GM23338 (cell line): ENCODE measurements around the gene RMDN3. TPM values are rescaled to one million over a fixed set of nuclear protein-coding genes. Genes with fewer than 3 reads are reported as not detected.

ENCODE experiments used
- ATAC-seq: fragments of 200-7000 bp; cut with Tn5 transposase; 3 replicates; pipeline ENCODE4 v1.9.1; 2020
- DNase-seq: peaks from one replicate; pipeline ENCODE4 v3.0.0-alpha.2; 2015; ENCODE audit warnings: low spot score
- H2AFZ ChIP-seq: fragments of 200-600 bp; sonication (generic); 2 replicates; pipeline ENCODE4 v1.8.0; 2016; ENCODE audit warnings: antibody characterized with exemption, mild to moderate bottlenecking, moderate library complexity
- H3F3A ChIP-seq: fragments of 200-600 bp; sonication (generic); replicated peaks from 2 replicates; pipeline ENCODE4 v1.8.0; 2017; ENCODE audit warnings: antibody characterized with exemption, mixed run types, low read depth
- H3K27ac ChIP-seq: fragments of 200-600 bp; sonication (generic); 2 replicates; pipeline ENCODE4 v1.6.1; 2016; ENCODE audit warnings: low read depth
- H3K27me3 ChIP-seq: fragments of 200-600 bp; sonication (generic); 2 replicates; pipeline ENCODE4 v1.8.0; 2016; ENCODE audit warnings: mild to moderate bottlenecking, mixed run types, moderate library complexity; ENCODE audit not compliant: insufficient read depth
- H3K36me3 ChIP-seq: fragments of 200-600 bp; sonication (generic); 2 replicates; pipeline ENCODE4 v1.8.0; 2016; ENCODE audit warnings: mild to moderate bottlenecking; ENCODE audit not compliant: insufficient read depth
- H3K4me1 ChIP-seq: fragments of 200-600 bp; sonication (generic); 2 replicates; pipeline ENCODE4 v1.8.0; 2016; ENCODE audit warnings: mild to moderate bottlenecking, moderate library complexity; ENCODE audit not compliant: insufficient read depth
- H3K4me2 ChIP-seq: fragments of 200-600 bp; sonication (generic); 2 replicates; pipeline ENCODE4 v1.7.1; 2017; ENCODE audit warnings: mixed run types
- H3K4me3 ChIP-seq: fragments of 200-600 bp; sonication (generic); 2 replicates; pipeline ENCODE4 v1.6.1; 2016; ENCODE audit warnings: mixed run types
- H3K79me2 ChIP-seq: fragments of 200-600 bp; sonication (generic); replicated peaks from 2 replicates; pipeline ENCODE4 v1.8.0; 2017; ENCODE audit warnings: mild to moderate bottlenecking; ENCODE audit not compliant: insufficient read depth
- H3K9me2 ChIP-seq: fragments of 200-600 bp; sonication (generic); 2 replicates; pipeline ENCODE4 v1.8.0; 2017; ENCODE audit not compliant: insufficient read depth
- H4K20me1 ChIP-seq: fragments of 200-600 bp; sonication (generic); replicated peaks from 2 replicates; pipeline ENCODE4 v1.8.0; 2017; ENCODE audit warnings: mild to moderate bottlenecking; ENCODE audit not compliant: insufficient read depth
- H3K27ac Mint-ChIP-seq: 2 replicates; pipeline ENCODE4 v1.8.0; 2020; ENCODE audit warnings: inconsistent platforms, mild to moderate bottlenecking, moderate library complexity, mixed read lengths
- H3K27me3 Mint-ChIP-seq: 3 replicates; pipeline ENCODE4 v1.8.0; 2022; ENCODE audit warnings: low read depth, mild to moderate bottlenecking, moderate library complexity, mixed read lengths, inconsistent platforms; ENCODE audit not compliant: insufficient read depth, poor library complexity
- H3K36me3 Mint-ChIP-seq: 3 replicates; pipeline ENCODE4 v1.8.0; 2021; ENCODE audit warnings: low read depth, mild to moderate bottlenecking, inconsistent platforms, moderate library complexity, mixed read lengths
- H3K4me1 Mint-ChIP-seq: 3 replicates; pipeline ENCODE4 v1.8.0; 2020; ENCODE audit warnings: mild to moderate bottlenecking, inconsistent platforms, mixed read lengths
- H3K4me3 Mint-ChIP-seq: 3 replicates; pipeline ENCODE4 v1.8.0; 2021; ENCODE audit warnings: moderate library complexity, mild to moderate bottlenecking, inconsistent platforms, mixed read lengths
- H3K9me3 Mint-ChIP-seq: 3 replicates; pipeline ENCODE4 v1.8.0; 2020; ENCODE audit warnings: moderate library complexity, mild to moderate bottlenecking, inconsistent platforms, mixed read lengths
- CREB1 ChIP-seq: fragments of 250-450 bp; sonication (Bioruptor Pico); IDR thresholded peaks from 2 replicates; pipeline ENCODE4 v1.5.0; 2020; ENCODE audit warnings: low read depth, mild to moderate bottlenecking, moderate library complexity
- EZH2 ChIP-seq: fragments of 200-600 bp; sonication (generic); IDR thresholded peaks from one replicate; pipeline ENCODE4 v1.8.0; 2017; ENCODE audit warnings: antibody characterized with exemption, mild to moderate bottlenecking, low read depth; ENCODE audit not compliant: unreplicated experiment
- EZH2phosphoT487 ChIP-seq: fragments of 200-600 bp; sonication (generic); IDR thresholded peaks from one replicate; pipeline ENCODE4 v1.8.1; 2018; ENCODE audit warnings: antibody characterized with exemption; ENCODE audit not compliant: unreplicated experiment
- JUNB ChIP-seq: IDR thresholded peaks from one replicate; pipeline ENCODE4 v1.6.1; 2016; ENCODE audit warnings: antibody characterized with exemption; ENCODE audit not compliant: unreplicated experiment
- NANOG ChIP-seq: IDR thresholded peaks from 2 replicates; pipeline ENCODE4 v1.6.1; 2016; ENCODE audit warnings: antibody characterized with exemption, borderline replicate concordance
- POLR2AphosphoS5 ChIP-seq: IDR thresholded peaks from 2 replicates; pipeline ENCODE4 v1.6.1; 2016; ENCODE audit warnings: antibody characterized with exemption, low read depth
- STAT1 ChIP-seq: IDR thresholded peaks from one replicate; pipeline ENCODE4 v1.6.1; 2016; ENCODE audit warnings: antibody characterized with exemption; ENCODE audit not compliant: unreplicated experiment
- ZNF114 ChIP-seq: fragments of 250-450 bp; sonication (Bioruptor Pico); IDR thresholded peaks from 2 replicates; pipeline ENCODE4 v1.5.0; 2020; ENCODE audit warnings: mild to moderate bottlenecking, moderate library complexity
- ZNF331 ChIP-seq: fragments of 250-450 bp; sonication (Bioruptor Pico); IDR thresholded peaks from 2 replicates; pipeline ENCODE4 v1.5.0; 2020; ENCODE audit warnings: low read depth, mild to moderate bottlenecking, moderate library complexity
- polyA plus RNA-seq: library from polyadenylated mRNA; unstranded; fragments of >200 nt; fragmentation: Nextera tagmentation; extraction: Ambion mirVana; gene quantifications from 2 replicates; pipeline ENCODE4 v1.2.1, GENCODE V29; 2016
- total RNA-seq: library from RNA; depleted of rRNA; stranded (reverse); fragments of >200 nt; shearing (Covaris generic); gene quantifications from 2 replicates; pipeline ENCODE4 v1.2.3, GENCODE V29; 2014
- TF ChIP-seq, protein P1 (sequence below): fragments of 250-450 bp; sonication (Bioruptor Pico); IDR thresholded peaks from 2 replicates; pipeline ENCODE4 v1.5.0; 2020; ENCODE audit warnings: mild to moderate bottlenecking, moderate library complexity
- TF ChIP-seq, protein P2 (sequence below), 2 experiments: fragments of 200-600 bp in 1 of 2; sonication (generic) in 1 of 2; conservative IDR thresholded peaks; 2 replicates each; pipeline versions ENCODE4 v1.5.1 to v1.6.1; 2016 to 2017; ENCODE audit warnings: antibody characterized with exemption in 2 of 2, low read depth in 2 of 2, mild to moderate bottlenecking in 2 of 2, moderate library complexity in 1 of 2
- TF ChIP-seq, protein P3 (sequence below): IDR thresholded peaks from one replicate; pipeline ENCODE4 v1.6.1; 2018; ENCODE audit warnings: antibody characterized with exemption; ENCODE audit not compliant: unreplicated experiment
- TF ChIP-seq, protein P4 (sequence below): IDR thresholded peaks from 2 replicates; pipeline ENCODE4 v1.6.1; 2016; ENCODE audit warnings: antibody characterized with exemption

Gene RMDN3
- total and polyA plus RNA-seq, 2 experiments from 2014 or later = 15.6 to 17.0 TPM

DNA sequence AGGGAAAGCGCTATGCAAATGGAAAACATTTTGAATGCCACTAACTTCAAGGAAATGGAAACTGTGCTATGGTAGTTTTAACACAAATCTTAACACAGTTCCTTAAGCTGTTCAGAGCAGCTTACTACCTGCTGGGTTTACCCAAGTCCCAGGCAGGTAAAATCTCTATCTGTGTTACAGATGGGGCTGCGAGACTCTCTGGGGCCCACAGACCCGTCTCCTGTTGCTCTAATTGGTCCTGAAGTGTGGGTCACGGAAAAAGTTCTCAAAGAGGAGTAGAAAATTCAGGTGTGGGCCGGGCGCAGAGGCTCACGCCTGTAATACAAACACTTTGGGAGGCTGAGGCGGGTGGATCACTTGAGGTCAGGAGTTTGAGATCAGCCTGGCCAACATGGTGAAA lies 34.9 kb upstream of the RMDN3 start (continued):
- TF ChIP-seq EZH2phosphoT487 = no peak
- no peak for TF ChIP-seq POLR2AphosphoS5

DNA sequence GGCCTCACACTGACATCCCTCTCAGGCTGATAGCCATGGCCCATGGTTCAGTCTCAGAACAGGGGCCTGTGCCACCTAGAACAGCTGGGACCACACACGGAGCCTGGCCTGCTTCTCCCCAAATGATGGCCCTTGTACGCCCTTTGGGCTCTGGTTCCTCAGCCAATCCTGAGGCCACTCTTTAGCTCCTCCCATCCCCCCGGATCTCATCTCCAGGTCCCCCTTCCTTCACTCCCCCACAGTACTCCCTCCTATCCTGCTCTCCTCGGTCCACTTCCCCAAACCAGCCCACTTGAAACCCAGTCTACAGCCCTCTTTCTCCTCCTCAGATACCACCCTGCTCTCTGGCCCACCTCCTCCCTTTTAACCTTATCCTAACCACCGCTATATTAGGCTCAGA lies 34.1 kb upstream of the RMDN3 start:
- Mint-ChIP-seq H3K4me3 (peak overlapping the region; percentile 3; the same call in 1 of the 3 replicates), H3K4me1 (peaks cover 60% of the 10 kb centered on the region), H3K36me3 (peaks cover 12% of the 10 kb centered on the region; the same call in 2 of the 3 replicates), H3K9me3 (no peaks in the 10 kb centered on the region), H3K27me3 (peaks cover 13% of the 10 kb centered on the region), H3K27ac (peak overlapping the region; percentile 49; the same call in 1 of the 2 replicates)
- DNase-seq = peak; percentile 28
- 0 out of 2 replicates have a peak overlapping the region, but pooled peaks have one; percentile 72 for H3K27ac ChIP-seq
- ATAC-seq = peak; percentile 13
- no peak overlapping the region for H3K4me3 ChIP-seq
- peaks cover 33% of the 10 kb centered on the region for H3K79me2 ChIP-seq
- no peak overlapping the region for H2AFZ ChIP-seq
- H4K20me1 ChIP-seq = 0 out of 2 replicates have a peak, but pooled peaks cover 3% of the 10 kb centered on the region
- TF ChIP-seq EZH2 = no peak
- TF ChIP-seq JUNB = no peak
- TF ChIP-seq, protein P1, sequence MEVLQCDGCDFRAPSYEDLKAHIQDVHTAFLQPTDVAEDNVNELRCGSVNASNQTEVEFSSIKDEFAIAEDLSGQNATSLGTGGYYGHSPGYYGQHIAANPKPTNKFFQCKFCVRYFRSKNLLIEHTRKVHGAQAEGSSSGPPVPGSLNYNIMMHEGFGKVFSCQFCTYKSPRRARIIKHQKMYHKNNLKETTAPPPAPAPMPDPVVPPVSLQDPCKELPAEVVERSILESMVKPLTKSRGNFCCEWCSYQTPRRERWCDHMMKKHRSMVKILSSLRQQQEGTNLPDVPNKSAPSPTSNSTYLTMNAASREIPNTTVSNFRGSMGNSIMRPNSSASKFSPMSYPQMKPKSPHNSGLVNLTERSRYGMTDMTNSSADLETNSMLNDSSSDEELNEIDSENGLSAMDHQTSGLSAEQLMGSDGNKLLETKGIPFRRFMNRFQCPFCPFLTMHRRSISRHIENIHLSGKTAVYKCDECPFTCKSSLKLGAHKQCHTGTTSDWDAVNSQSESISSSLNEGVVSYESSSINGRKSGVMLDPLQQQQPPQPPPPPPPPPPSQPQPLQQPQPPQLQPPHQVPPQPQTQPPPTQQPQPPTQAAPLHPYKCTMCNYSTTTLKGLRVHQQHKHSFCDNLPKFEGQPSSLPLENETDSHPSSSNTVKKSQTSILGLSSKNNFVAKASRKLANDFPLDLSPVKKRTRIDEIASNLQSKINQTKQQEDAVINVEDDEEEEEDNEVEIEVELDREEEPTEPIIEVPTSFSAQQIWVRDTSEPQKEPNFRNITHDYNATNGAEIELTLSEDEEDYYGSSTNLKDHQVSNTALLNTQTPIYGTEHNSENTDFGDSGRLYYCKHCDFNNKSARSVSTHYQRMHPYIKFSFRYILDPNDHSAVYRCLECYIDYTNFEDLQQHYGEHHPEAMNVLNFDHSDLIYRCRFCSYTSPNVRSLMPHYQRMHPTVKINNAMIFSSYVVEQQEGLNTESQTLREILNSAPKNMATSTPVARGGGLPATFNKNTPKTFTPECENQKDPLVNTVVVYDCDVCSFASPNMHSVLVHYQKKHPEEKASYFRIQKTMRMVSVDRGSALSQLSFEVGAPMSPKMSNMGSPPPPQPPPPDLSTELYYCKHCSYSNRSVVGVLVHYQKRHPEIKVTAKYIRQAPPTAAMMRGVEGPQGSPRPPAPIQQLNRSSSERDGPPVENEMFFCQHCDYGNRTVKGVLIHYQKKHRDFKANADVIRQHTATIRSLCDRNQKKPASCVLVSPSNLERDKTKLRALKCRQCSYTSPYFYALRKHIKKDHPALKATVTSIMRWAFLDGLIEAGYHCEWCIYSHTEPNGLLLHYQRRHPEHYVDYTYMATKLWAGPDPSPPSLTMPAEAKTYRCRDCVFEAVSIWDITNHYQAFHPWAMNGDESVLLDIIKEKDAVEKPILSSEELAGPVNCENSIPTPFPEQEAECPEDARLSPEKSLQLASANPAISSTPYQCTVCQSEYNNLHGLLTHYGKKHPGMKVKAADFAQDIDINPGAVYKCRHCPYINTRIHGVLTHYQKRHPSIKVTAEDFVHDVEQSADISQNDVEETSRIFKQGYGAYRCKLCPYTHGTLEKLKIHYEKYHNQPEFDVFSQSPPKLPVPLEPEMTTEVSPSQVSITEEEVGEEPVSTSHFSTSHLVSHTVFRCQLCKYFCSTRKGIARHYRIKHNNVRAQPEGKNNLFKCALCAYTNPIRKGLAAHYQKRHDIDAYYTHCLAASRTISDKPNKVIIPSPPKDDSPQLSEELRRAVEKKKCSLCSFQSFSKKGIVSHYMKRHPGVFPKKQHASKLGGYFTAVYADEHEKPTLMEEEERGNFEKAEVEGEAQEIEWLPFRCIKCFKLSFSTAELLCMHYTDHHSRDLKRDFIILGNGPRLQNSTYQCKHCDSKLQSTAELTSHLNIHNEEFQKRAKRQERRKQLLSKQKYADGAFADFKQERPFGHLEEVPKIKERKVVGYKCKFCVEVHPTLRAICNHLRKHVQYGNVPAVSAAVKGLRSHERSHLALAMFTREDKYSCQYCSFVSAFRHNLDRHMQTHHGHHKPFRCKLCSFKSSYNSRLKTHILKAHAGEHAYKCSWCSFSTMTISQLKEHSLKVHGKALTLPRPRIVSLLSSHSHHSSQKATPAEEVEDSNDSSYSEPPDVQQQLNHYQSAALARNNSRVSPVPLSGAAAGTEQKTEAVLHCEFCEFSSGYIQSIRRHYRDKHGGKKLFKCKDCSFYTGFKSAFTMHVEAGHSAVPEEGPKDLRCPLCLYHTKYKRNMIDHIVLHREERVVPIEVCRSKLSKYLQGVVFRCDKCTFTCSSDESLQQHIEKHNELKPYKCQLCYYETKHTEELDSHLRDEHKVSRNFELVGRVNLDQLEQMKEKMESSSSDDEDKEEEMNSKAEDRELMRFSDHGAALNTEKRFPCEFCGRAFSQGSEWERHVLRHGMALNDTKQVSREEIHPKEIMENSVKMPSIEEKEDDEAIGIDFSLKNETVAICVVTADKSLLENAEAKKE = no peak
- TF ChIP-seq, protein P2, sequence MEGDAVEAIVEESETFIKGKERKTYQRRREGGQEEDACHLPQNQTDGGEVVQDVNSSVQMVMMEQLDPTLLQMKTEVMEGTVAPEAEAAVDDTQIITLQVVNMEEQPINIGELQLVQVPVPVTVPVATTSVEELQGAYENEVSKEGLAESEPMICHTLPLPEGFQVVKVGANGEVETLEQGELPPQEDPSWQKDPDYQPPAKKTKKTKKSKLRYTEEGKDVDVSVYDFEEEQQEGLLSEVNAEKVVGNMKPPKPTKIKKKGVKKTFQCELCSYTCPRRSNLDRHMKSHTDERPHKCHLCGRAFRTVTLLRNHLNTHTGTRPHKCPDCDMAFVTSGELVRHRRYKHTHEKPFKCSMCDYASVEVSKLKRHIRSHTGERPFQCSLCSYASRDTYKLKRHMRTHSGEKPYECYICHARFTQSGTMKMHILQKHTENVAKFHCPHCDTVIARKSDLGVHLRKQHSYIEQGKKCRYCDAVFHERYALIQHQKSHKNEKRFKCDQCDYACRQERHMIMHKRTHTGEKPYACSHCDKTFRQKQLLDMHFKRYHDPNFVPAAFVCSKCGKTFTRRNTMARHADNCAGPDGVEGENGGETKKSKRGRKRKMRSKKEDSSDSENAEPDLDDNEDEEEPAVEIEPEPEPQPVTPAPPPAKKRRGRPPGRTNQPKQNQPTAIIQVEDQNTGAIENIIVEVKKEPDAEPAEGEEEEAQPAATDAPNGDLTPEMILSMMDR (conservative IDR thresholded peaks at IDR 0.05; ENCODE audit: low read depth in 2 of 2) = no peak
- TF ChIP-seq CREB1 = no peak
- TF ChIP-seq, protein P3, sequence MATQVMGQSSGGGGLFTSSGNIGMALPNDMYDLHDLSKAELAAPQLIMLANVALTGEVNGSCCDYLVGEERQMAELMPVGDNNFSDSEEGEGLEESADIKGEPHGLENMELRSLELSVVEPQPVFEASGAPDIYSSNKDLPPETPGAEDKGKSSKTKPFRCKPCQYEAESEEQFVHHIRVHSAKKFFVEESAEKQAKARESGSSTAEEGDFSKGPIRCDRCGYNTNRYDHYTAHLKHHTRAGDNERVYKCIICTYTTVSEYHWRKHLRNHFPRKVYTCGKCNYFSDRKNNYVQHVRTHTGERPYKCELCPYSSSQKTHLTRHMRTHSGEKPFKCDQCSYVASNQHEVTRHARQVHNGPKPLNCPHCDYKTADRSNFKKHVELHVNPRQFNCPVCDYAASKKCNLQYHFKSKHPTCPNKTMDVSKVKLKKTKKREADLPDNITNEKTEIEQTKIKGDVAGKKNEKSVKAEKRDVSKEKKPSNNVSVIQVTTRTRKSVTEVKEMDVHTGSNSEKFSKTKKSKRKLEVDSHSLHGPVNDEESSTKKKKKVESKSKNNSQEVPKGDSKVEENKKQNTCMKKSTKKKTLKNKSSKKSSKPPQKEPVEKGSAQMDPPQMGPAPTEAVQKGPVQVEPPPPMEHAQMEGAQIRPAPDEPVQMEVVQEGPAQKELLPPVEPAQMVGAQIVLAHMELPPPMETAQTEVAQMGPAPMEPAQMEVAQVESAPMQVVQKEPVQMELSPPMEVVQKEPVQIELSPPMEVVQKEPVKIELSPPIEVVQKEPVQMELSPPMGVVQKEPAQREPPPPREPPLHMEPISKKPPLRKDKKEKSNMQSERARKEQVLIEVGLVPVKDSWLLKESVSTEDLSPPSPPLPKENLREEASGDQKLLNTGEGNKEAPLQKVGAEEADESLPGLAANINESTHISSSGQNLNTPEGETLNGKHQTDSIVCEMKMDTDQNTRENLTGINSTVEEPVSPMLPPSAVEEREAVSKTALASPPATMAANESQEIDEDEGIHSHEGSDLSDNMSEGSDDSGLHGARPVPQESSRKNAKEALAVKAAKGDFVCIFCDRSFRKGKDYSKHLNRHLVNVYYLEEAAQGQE = no peak
- TF ChIP-seq ZNF331 (CRISPR knock-in tag) = no peak
- TF ChIP-seq ZNF114 (CRISPR knock-in tag) = no peak
- TF ChIP-seq EZH2phosphoT487 = no peak
- no peak for TF ChIP-seq NANOG
- no peak for TF ChIP-seq STAT1
- TF ChIP-seq, protein P4, sequence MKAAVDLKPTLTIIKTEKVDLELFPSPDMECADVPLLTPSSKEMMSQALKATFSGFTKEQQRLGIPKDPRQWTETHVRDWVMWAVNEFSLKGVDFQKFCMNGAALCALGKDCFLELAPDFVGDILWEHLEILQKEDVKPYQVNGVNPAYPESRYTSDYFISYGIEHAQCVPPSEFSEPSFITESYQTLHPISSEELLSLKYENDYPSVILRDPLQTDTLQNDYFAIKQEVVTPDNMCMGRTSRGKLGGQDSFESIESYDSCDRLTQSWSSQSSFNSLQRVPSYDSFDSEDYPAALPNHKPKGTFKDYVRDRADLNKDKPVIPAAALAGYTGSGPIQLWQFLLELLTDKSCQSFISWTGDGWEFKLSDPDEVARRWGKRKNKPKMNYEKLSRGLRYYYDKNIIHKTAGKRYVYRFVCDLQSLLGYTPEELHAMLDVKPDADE = no peak
- no peaks in the 10 kb centered on the region for H3K9me2 ChIP-seq
- H3K4me1 ChIP-seq = peaks cover 48% of the 10 kb centered on the region
- H3K4me2 ChIP-seq = peak overlapping the region; percentile 61
- H3K27me3 ChIP-seq = no peaks in the 10 kb centered on the region
- H3K36me3 ChIP-seq = no peaks in the 10 kb centered on the region
- H3F3A ChIP-seq = peaks cover 9% of the 10 kb centered on the region; the same call in 1 of the 2 replicates
